ENCODE results near the gene TPD52L1. TPM values are rescaled to one million over a fixed set of nuclear protein-coding genes. Genes with fewer than 3 reads are reported as not detected.

Gene TPD52L1
- total and polyA plus RNA-seq, 2 donors from 2014 or later, result 69.1 to 91.1 TPM

- H3K4me3 ChIP-seq (ENCODE audit: low read length in 3 of 3), result no peak overlapping the region
- intact Hi-C loops (cut with DNase I), result no loop called here
- DNase-seq, result no peak
- H3K4me1 ChIP-seq (ENCODE audit: control insufficient read depth in 2 of 3, insufficient read depth in 2 of 3, low read depth in 1 of 3, low read length in 3 of 3), result no peaks in the 10 kb centered on the region
- TF ChIP-seq CTCF (IDR thresholded peaks at IDR 0.05; ENCODE audit: borderline replicate concordance, extremely low read depth, insufficient read depth), result no peak
- no peak overlapping the region for H3K9ac ChIP-seq (ENCODE audit: low read length in 3 of 3)
- no peaks in the 10 kb centered on the region for H3K36me3 ChIP-seq (ENCODE audit: control insufficient read depth in 2 of 3, insufficient read depth in 3 of 3, low read length in 3 of 3)
- no peak for FAIRE-seq
- no peaks in the 10 kb centered on the region for H3K27me3 ChIP-seq (ENCODE audit: control insufficient read depth, insufficient read depth, low read length)
- no peak overlapping the region for H3K27ac ChIP-seq (ENCODE audit: low read depth in 2 of 2, low read length in 2 of 2)
- no peaks in the 10 kb centered on the region for H3K9me3 ChIP-seq (ENCODE audit: control insufficient read depth in 2 of 3, insufficient read depth in 1 of 3, low read length in 3 of 3)
Measured at GRCh38 chr6:125250511-125250910, 96.9 kb downstream of the TPD52L1 start.

- no peak overlapping the region for H3K9ac ChIP-seq (ENCODE audit: low read length in 3 of 3)
- intact Hi-C loops (cut with DNase I), result no loop called here
- H3K36me3 ChIP-seq (ENCODE audit: control insufficient read depth in 2 of 3, insufficient read depth in 3 of 3, low read length in 3 of 3), result no peaks in the 10 kb centered on the region
- no peaks in the 10 kb centered on the region for H3K9me3 ChIP-seq (ENCODE audit: control insufficient read depth in 2 of 3, insufficient read depth in 1 of 3, low read length in 3 of 3)
- no peak overlapping the region for H3K27ac ChIP-seq (ENCODE audit: low read depth in 2 of 2, low read length in 2 of 2)
- DNase-seq (peak in 3 of 5 donors; percentile 45 to 57 (median 48)), FAIRE-seq (no peak)
- no peaks in the 10 kb centered on the region for H3K27me3 ChIP-seq (ENCODE audit: control insufficient read depth, insufficient read depth, low read length)
- no peak for TF ChIP-seq CTCF (IDR thresholded peaks at IDR 0.05; ENCODE audit: borderline replicate concordance, extremely low read depth, insufficient read depth)
- no peak overlapping the region for H3K4me3 ChIP-seq (ENCODE audit: low read length in 3 of 3)
- H3K4me1 ChIP-seq (ENCODE audit: control insufficient read depth in 2 of 3, insufficient read depth in 2 of 3, low read depth in 1 of 3, low read length in 3 of 3), result no peaks in the 10 kb centered on the region
Measured at GRCh38 chr6:125251516-125252220, 98.1 kb downstream of the TPD52L1 start.

GRCh38 chr6:125252891-125253290, 99.3 kb downstream of the TPD52L1 start:
- no peaks in the 10 kb centered on the region for H3K9me3 ChIP-seq (ENCODE audit: control insufficient read depth in 2 of 3, insufficient read depth in 1 of 3, low read length in 3 of 3)
- DNase-seq, result no peak
- no peaks in the 10 kb centered on the region for H3K27me3 ChIP-seq (ENCODE audit: control insufficient read depth, insufficient read depth, low read length)
- no peak overlapping the region for H3K27ac ChIP-seq (ENCODE audit: low read depth in 2 of 2, low read length in 2 of 2)
- H3K4me3 ChIP-seq (ENCODE audit: low read length in 3 of 3), result no peak overlapping the region
- intact Hi-C loops (cut with DNase I), result no loop called here
- FAIRE-seq, result no peak
- no peak overlapping the region for H3K9ac ChIP-seq (ENCODE audit: low read length in 3 of 3)
- H3K4me1 ChIP-seq (ENCODE audit: control insufficient read depth in 2 of 3, insufficient read depth in 2 of 3, low read depth in 1 of 3, low read length in 3 of 3), result no peaks in the 10 kb centered on the region
- no peak for TF ChIP-seq CTCF (IDR thresholded peaks at IDR 0.05; ENCODE audit: borderline replicate concordance, extremely low read depth, insufficient read depth)
- H3K36me3 ChIP-seq (ENCODE audit: control insufficient read depth in 2 of 3, insufficient read depth in 3 of 3, low read length in 3 of 3), result no peaks in the 10 kb centered on the region

- no peaks in the 10 kb centered on the region for H3K27me3 ChIP-seq (ENCODE audit: control insufficient read depth, insufficient read depth, low read length)
- H3K4me3 ChIP-seq (ENCODE audit: low read length in 3 of 3), result no peak overlapping the region
- no peak for TF ChIP-seq CTCF (IDR thresholded peaks at IDR 0.05; ENCODE audit: borderline replicate concordance, extremely low read depth, insufficient read depth)
- no peak for DNase-seq
- FAIRE-seq, result no peak
- no peaks in the 10 kb centered on the region for H3K9me3 ChIP-seq (ENCODE audit: control insufficient read depth in 2 of 3, insufficient read depth in 1 of 3, low read length in 3 of 3)
- H3K9ac ChIP-seq (ENCODE audit: low read length in 3 of 3), result no peak overlapping the region
- intact Hi-C loops (cut with DNase I), result no loop called here
- H3K4me1 ChIP-seq (ENCODE audit: control insufficient read depth in 2 of 3, insufficient read depth in 2 of 3, low read depth in 1 of 3, low read length in 3 of 3), result no peaks in the 10 kb centered on the region
- no peak overlapping the region for H3K27ac ChIP-seq (ENCODE audit: low read depth in 2 of 2, low read length in 2 of 2)
- H3K36me3 ChIP-seq (ENCODE audit: control insufficient read depth in 2 of 3, insufficient read depth in 3 of 3, low read length in 3 of 3), result no peaks in the 10 kb centered on the region
Measured at GRCh38 chr6:125253881-125254280, 100.3 kb downstream of the TPD52L1 start.
